GM12872 (cell line): ENCODE data around the gene ATP5MC2.
A peak's percentile ranks its signal among the peaks of the same experiment; 100 is the strongest.

Experiments
- TF ChIP-seq, protein P1 (sequence below): IDR thresholded peaks from 3 replicates; pipeline ENCODE4 v1.5.1; 2011; ENCODE audit warnings: low read depth, mild to moderate bottlenecking, low read length, moderate library complexity; ENCODE audit not compliant: insufficient read depth

The ATP5MC2 gene

DNA sequence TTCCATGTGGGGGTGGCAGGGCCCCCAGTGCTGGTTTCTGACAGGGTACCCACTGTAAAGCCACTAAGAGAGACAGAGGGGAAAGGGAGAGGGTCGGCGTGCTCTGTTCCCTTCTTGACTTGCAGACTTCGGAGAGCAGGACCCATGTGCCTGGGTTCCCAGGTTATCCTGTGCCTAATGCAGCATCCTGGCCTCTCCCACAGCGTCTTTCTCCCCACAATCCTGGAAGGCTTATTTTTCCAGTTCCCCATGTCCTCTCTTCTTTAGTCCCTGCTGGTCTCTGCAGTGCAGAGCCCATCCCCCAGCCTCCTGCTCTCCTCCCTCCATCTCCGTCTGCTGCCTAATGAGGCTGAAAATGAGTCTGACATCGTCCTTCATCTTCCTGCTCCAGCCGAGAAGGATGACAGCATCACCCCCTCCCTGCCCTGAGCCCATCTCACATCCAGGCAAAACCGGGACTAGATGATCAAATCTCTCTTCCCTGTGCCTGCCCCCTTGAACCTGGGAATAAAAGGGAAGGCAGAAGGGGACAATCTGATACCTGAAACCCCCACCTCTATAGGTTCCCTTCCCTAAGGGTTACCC lies 36.3 kb upstream of the ATP5MC2 start:
- TF ChIP-seq, protein P1, sequence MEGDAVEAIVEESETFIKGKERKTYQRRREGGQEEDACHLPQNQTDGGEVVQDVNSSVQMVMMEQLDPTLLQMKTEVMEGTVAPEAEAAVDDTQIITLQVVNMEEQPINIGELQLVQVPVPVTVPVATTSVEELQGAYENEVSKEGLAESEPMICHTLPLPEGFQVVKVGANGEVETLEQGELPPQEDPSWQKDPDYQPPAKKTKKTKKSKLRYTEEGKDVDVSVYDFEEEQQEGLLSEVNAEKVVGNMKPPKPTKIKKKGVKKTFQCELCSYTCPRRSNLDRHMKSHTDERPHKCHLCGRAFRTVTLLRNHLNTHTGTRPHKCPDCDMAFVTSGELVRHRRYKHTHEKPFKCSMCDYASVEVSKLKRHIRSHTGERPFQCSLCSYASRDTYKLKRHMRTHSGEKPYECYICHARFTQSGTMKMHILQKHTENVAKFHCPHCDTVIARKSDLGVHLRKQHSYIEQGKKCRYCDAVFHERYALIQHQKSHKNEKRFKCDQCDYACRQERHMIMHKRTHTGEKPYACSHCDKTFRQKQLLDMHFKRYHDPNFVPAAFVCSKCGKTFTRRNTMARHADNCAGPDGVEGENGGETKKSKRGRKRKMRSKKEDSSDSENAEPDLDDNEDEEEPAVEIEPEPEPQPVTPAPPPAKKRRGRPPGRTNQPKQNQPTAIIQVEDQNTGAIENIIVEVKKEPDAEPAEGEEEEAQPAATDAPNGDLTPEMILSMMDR = no peak

- TF ChIP-seq, protein P1 = no peak
Measured at GRCh38 chr12:53710091-53710490, 34.2 kb upstream of the ATP5MC2 start.

DNA sequence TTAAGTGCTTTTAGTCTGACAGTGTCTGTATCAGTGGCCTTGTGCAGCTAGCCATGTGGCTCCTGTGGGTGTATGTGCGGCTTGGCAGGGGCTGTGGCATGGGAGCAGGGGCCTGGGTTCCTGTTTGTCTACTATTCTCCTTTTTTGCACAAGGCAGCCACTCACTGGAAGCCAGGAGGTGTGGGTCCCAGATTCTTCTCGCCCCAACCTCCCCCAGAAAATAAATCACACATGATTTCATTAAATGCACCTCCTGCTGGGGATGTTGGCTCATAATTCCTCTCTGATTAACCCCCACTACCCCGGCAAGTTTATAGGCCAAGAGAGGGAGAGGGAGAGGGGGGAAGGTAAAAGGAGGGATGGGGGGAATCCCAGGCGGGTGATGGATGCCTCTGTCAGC lies 33.8 kb upstream of the ATP5MC2 start:
- TF ChIP-seq, protein P1 = no peak

DNA sequence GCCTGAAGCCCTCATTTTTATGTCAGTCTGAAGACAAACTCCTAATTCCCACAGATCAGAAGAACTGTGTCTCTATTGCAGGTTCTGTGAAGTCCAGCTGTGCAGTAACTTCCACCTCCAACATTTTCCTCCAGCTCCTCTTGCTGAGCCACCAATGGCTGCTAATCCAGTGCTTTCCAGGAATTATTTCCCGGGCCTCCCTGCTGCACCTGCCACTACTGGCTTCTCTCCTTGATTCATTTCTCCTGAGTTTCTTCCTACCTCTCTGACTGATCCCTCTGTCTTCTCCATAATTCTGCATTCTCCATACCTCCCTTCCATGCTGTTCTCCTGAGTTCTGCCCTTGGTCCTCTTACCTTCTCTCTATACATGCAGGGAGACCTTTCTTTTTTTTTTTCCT lies 30.2 kb upstream of the ATP5MC2 start:
- TF ChIP-seq, protein P1 = no peak

DNA sequence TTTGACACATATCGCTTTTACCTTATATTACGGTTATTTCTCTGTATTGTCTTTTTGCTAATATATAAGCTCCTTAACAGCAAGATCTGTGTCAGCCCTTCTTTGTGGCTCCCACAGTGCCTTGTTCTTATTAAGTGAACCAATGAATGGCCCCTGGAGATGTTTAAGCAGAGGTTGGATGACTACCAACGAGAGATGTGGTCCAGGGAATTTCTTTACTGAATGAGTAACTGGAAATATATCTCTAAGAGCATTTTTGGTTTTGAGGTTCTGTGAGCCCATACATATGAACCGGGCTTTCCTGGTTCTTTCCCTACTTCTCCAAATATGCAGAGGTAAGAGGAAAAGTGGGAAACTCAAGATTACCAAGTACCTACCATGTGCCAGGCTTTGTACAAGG lies 27.9 kb upstream of the ATP5MC2 start:
- TF ChIP-seq, protein P1 = no peak

DNA sequence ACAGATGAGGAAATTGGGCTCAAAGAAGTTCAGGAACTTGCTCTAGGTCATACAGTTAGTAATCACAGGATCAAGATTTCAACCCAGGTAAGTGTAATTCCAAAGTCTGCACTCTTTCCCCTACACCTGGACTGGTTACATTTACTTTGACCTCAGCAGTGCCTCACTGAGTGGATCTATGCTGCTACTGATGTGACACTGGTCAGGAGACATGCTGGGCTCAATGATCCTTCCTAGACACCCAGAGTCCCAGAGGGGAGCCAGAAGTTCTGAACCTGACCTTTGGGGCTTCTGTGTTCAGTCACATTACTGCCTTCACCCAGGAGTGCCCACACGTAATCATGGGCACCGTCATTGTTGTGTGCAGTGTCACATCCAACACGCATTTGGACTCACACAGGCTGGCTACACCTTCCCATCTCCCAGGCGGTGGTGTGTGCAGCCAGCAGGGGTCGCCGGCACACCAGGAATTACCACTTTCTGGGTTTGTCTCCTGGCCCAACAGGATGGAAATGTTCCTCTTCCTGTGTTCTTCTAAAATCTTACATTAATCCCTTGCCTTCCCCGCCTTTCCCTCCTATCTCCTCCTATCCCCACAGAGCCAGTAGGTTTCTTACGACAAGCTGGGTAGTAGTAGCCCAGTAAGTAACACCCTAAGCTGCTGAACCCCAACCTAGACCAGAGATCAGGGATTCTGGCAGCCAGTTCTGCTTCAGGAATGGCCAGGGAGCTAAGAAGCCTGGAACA lies 25.8 kb upstream of the ATP5MC2 start:
- TF ChIP-seq, protein P1 = peak; percentile 96

- TF ChIP-seq, protein P1 = no peak
Measured at GRCh38 chr12:53700567-53700966, 24.7 kb upstream of the ATP5MC2 start.
